ENCODE results near the gene KL. TPM values are rescaled to one million over a fixed set of nuclear protein-coding genes. Genes with fewer than 3 reads are reported as not detected.

KL gene
- total and polyA plus RNA-seq, 8 donors, result 0.38 to 4.0 (median 1.4) TPM

GRCh38 chr13:33006134-33006533 lies 10.1 kb upstream of the KL start:
- no peak for DNase-seq
- whole genome bisulfite sequencing, 5 donors, result 63 to 75% (median 70%) methylated on average over 2 of the region's 2 CpGs
- Histone ChIP-seq H3K27me3 (no peaks in the 10 kb centered on the region), H3K4me1 (peaks cover 0 to 15% (median 0%) of the 10 kb centered on the region in 4 donors), H3K36me3 (no peaks in the 10 kb centered on the region), H3K4me3 (no peak overlapping the region), H3K9me3 (peaks cover 0 to 17% (median 12%) of the 10 kb centered on the region in 4 donors), H3K27ac (no peak overlapping the region)
- TF ChIP-seq POLR2A (IDR thresholded peaks at IDR 0.05) (no peak), POLR2AphosphoS5 (IDR thresholded peaks at IDR 0.05) (no peak), EP300 (IDR thresholded peaks at IDR 0.05) (no peak), CTCF (IDR thresholded peaks at IDR 0.05) (no peak)
- intact Hi-C loops (cut with DNase I; ENCODE audit: low total_unique reads), result no loop called here

GRCh38 chr13:33006638-33007037 lies 9.6 kb upstream of the KL start:
- peaks cover 0 to 15% (median 0%) of the 10 kb centered on the region in 4 donors for H3K4me1 ChIP-seq
- intact Hi-C loops (cut with DNase I; ENCODE audit: low total_unique reads), result no loop called here
- no peaks in the 10 kb centered on the region for H3K36me3 ChIP-seq
- H3K4me3 ChIP-seq, result no peak overlapping the region
- H3K27me3 ChIP-seq, result no peaks in the 10 kb centered on the region
- peaks cover 0 to 17% (median 12%) of the 10 kb centered on the region in 4 donors for H3K9me3 ChIP-seq
- no peak overlapping the region for H3K27ac ChIP-seq
- WGBS, 5 donors, result 78 to 84% (median 80%) methylated on average over 3 of the region's 3 CpGs
- TF ChIP-seq POLR2A (IDR thresholded peaks at IDR 0.05) (no peak), EP300 (IDR thresholded peaks at IDR 0.05) (no peak), POLR2AphosphoS5 (IDR thresholded peaks at IDR 0.05) (no peak), CTCF (IDR thresholded peaks at IDR 0.05) (no peak)
- no peak for DNase-seq

- WGBS, 5 donors, result 75 to 86% (median 83%) methylated on average over 2 of the region's 2 CpGs
- Histone ChIP-seq H3K27ac (no peak overlapping the region), H3K4me3 (no peak overlapping the region), H3K9me3 (peaks cover 0 to 17% (median 12%) of the 10 kb centered on the region in 4 donors), H3K27me3 (no peaks in the 10 kb centered on the region), H3K36me3 (no peaks in the 10 kb centered on the region), H3K4me1 (peaks cover 0 to 15% (median 0%) of the 10 kb centered on the region in 4 donors)
- no peak for DNase-seq
- intact Hi-C loops (cut with DNase I; ENCODE audit: low total_unique reads), result no loop called here
- no peak for TF ChIP-seq POLR2A (IDR thresholded peaks at IDR 0.05)
- no peak for TF ChIP-seq CTCF (IDR thresholded peaks at IDR 0.05)
- no peak for TF ChIP-seq EP300 (IDR thresholded peaks at IDR 0.05)
- TF ChIP-seq POLR2AphosphoS5 (IDR thresholded peaks at IDR 0.05), result no peak
Measured at GRCh38 chr13:33007237-33007636, 9.0 kb upstream of the KL start.

DNA sequence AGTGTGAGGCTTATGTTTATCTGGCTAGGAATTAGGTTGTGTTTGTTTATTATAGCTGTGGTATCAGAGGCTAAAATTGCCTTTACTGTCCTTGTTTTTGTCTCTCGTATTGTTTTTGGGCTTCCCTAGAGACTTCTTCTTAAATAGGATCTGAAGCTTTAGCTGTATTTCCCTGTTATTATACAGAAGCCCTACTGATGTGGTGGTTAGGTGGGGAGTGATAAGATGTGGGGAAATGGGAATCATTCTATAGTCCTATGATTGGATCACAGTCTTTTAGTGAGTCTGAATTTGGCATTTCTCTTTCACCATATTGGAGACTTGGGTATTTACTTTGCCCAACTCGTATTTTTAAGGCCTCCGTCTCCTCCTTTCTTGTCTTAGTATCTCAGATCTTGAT lies 8.3 kb upstream of the KL start:
- Histone ChIP-seq H3K4me3 (no peak overlapping the region), H3K36me3 (no peaks in the 10 kb centered on the region), H3K9me3 (peaks cover 0 to 17% (median 12%) of the 10 kb centered on the region in 4 donors), H3K4me1 (peaks cover 0 to 15% (median 0%) of the 10 kb centered on the region in 4 donors), H3K27ac (no peak overlapping the region), H3K27me3 (no peaks in the 10 kb centered on the region)
- TF ChIP-seq POLR2A (IDR thresholded peaks at IDR 0.05) (no peak), CTCF (IDR thresholded peaks at IDR 0.05) (no peak), POLR2AphosphoS5 (IDR thresholded peaks at IDR 0.05) (no peak), EP300 (IDR thresholded peaks at IDR 0.05) (no peak)
- WGBS, 5 donors, result 88 to 98% (median 94%) methylated on average over 3 of the region's 3 CpGs
- intact Hi-C loops (cut with DNase I; ENCODE audit: low total_unique reads), result no loop called here
- no peak for DNase-seq
